Hepatocyte (in vitro differentiated cells): ENCODE data around the gene NAA80. TPM values are rescaled to one million over a fixed set of nuclear protein-coding genes. Genes with fewer than 3 reads are reported as not detected.

ENCODE experiments used
- DNase-seq: peaks from one replicate; pipeline ENCODE4 v3.0.0-alpha.2; 2016; ENCODE audit warnings: low spot score
- H2AFZ ChIP-seq: fragments of 200-600 bp; sonication (generic); 2 replicates; pipeline ENCODE4 v1.6.0; 2016; ENCODE audit warnings: antibody characterized with exemption, mild to moderate bottlenecking
- H3K27ac ChIP-seq: fragments of 200-600 bp; sonication (generic); 2 replicates; pipeline ENCODE4 v1.5.1; 2016; ENCODE audit warnings: mild to moderate bottlenecking
- H3K27me3 ChIP-seq: fragments of 200-600 bp; sonication (generic); 2 replicates; pipeline ENCODE4 v1.6.1; 2016
- H3K36me3 ChIP-seq: fragments of 200-600 bp; sonication (generic); replicated peaks from 2 replicates; pipeline ENCODE4 v1.5.1; 2016; ENCODE audit warnings: low read depth; ENCODE audit not compliant: insufficient read depth
- H3K4me1 ChIP-seq: fragments of 200-600 bp; sonication (generic); 2 replicates; pipeline ENCODE4 v1.5.1; 2016; ENCODE audit warnings: mild to moderate bottlenecking, moderate library complexity; ENCODE audit not compliant: insufficient read depth
- H3K4me2 ChIP-seq: fragments of 200-600 bp; sonication (generic); 2 replicates; pipeline ENCODE4 v1.6.0; 2016
- H3K4me3 ChIP-seq: fragments of 200-600 bp; sonication (generic); 2 replicates; pipeline ENCODE4 v1.5.1; 2016; ENCODE audit warnings: mild to moderate bottlenecking
- H3K79me2 ChIP-seq: fragments of 200-600 bp; sonication (generic); 2 replicates; pipeline ENCODE4 v1.6.0; 2017; ENCODE audit warnings: mild to moderate bottlenecking
- H3K9me2 ChIP-seq: fragments of 200-600 bp; sonication (generic); replicated peaks from 2 replicates; pipeline ENCODE4 v1.6.0; 2017; ENCODE audit warnings: mild to moderate bottlenecking; ENCODE audit not compliant: insufficient read depth
- H3K9me3 ChIP-seq: fragments of 200-600 bp; sonication (generic); 2 replicates; pipeline ENCODE4 v1.5.1; 2016; ENCODE audit warnings: low read depth, mild to moderate bottlenecking
- H4K20me1 ChIP-seq: fragments of 200-600 bp; sonication (generic); 2 replicates; pipeline ENCODE4 v1.6.0; 2016; ENCODE audit warnings: mild to moderate bottlenecking; ENCODE audit not compliant: insufficient read depth, poor library complexity, severe bottlenecking
- CTCF ChIP-seq: fragments of 200-600 bp; sonication (generic); IDR thresholded peaks from 2 replicates; pipeline ENCODE4 v1.5.1; 2016; ENCODE audit warnings: antibody characterized with exemption, mild to moderate bottlenecking; ENCODE audit not compliant: poor library complexity
- EZH2 ChIP-seq: fragments of 200-600 bp; sonication (generic); IDR thresholded peaks from 2 replicates; pipeline ENCODE4 v1.6.1; 2016; ENCODE audit warnings: antibody characterized with exemption, mild to moderate bottlenecking, borderline replicate concordance
- EZH2phosphoT487 ChIP-seq: fragments of 200-600 bp; sonication (generic); IDR thresholded peaks from one replicate; pipeline ENCODE4 v1.6.1; 2018; ENCODE audit warnings: antibody characterized with exemption, mild to moderate bottlenecking, low read depth, moderate library complexity; ENCODE audit not compliant: unreplicated experiment, severe bottlenecking
- WGBS: methylation state at CpG from one replicate; pipeline ENCODE4 v1.1.6; 2016; ENCODE audit warnings: low lambda C conversion rate; ENCODE audit errors: missing lambda C conversion rate; 5-methylcytosine and 5-hydroxymethylcytosine counted together
- polyA plus RNA-seq: library from polyadenylated mRNA; unstranded; fragments of >200 nt; fragmentation: Nextera tagmentation; extraction: Ambion mirVana; gene quantifications from 2 replicates; pipeline ENCODE4 v1.2.1, GENCODE V29; 2016
- total RNA-seq: library from RNA; depleted of rRNA; stranded (reverse); fragments of >200 nt; gene quantifications from 2 replicates; pipeline ENCODE4 v1.2.3, GENCODE V29; 2014

The NAA80 gene
- total and polyA plus RNA-seq, 2 experiments from 2014 or later = 6.7 to 19.5 TPM

DNA sequence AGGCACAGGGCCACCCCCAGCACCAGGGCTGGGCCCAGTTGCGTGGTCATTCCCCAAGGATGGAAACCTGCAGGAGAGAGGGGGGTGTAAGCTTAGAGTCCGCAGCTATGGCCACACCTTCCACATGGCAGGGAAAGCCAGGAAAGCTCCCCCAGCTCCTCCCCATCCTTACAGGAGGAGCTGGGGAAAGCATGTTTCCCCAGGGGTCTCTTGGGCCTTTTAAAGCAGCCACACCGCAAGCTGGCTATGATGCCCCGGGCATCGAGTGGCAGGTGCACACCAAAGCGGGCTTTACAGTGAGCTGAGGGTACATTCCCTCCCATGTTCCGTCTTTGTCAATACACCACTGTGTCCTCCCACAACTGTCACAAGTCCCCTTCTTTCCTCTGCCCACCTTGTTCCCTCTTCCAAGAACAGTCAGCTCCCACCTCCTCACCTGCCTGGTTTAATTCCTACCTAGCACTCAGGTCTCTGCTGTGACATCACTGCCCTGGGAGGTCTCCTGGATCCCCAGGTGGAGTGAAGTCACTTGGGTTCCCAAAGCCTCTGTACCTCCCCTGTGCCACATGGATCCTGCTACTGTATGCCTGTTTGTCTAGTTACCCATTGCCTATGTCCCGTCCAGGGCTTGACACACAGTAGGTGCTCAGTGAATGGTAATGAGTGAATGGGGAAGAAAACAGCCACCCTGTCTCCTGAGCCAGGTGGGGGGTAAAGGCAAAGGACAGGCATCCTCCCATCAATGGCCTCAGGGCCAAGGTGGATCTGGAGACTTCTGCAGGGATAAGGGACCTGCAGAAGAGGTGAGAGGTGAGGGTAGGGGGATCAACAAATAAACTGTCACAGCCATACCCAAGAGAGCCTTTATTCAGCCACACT is 3.4 kb downstream of the NAA80 start:
- 91% methylated on average over 8 of the region's 8 CpGs for WGBS
- H3K27ac ChIP-seq = no peak overlapping the region
- H3K4me3 ChIP-seq = no peak overlapping the region
- no peaks in the 10 kb centered on the region for H3K36me3 ChIP-seq
- no peak for DNase-seq
- no peak overlapping the region for H3K4me2 ChIP-seq
- H3K4me1 ChIP-seq = peaks cover 33% of the 10 kb centered on the region
- no peaks in the 10 kb centered on the region for H3K9me3 ChIP-seq
- TF ChIP-seq CTCF (no peak), EZH2phosphoT487 (no peak), EZH2 (no peak)
- H3K9me2 ChIP-seq = no peaks in the 10 kb centered on the region
- peaks cover 18% of the 10 kb centered on the region for H3K79me2 ChIP-seq
- H4K20me1 ChIP-seq = no peaks in the 10 kb centered on the region
- H2AFZ ChIP-seq = no peak overlapping the region
- H3K27me3 ChIP-seq = no peaks in the 10 kb centered on the region

DNA sequence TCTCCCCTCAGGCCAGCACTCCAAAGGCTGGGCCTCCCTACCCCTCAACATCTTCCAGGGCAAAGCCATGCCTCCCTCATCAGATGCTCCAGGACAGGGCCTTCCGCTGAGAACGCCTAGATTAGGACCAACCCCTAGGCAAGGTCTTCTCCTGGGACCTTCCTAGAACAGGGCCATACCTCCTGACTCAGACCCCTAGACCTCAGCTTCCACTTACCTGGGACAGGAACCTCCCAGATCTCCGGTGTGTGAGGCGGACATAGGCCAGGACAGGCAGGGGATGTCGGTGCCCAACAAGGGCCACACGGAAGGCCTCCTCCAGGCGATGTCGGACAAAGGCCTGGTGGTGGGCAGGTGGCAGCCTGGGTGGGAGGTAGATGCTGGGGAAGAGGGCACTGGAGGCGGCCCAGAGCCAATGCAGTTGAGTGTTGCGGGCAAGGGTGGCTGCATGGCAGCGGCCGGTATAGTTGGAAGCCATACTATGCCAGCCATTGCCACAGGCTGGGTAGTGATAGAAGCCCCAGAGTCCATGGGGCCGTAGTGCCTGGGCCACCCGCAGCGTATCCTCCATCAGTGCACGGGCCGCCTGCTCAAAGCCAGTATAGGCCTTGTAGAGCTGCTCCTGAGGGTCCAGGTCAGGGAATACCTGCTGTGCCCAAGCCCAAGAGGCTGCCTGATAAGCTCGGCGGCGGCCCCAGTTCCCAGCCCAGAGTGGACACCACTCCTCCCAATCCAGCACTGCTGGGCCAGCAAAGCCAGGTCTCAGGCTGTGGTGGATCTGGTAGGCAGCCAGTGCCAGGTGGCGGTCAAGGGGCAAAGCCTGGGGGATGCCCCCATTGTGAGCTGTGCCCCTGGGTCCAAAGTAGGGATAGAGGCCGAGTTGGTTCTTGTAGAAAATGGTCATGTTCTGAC is 4.5 kb downstream of the NAA80 start:
- no peak for DNase-seq
- no peak overlapping the region for H2AFZ ChIP-seq
- H3K4me3 ChIP-seq = no peak overlapping the region
- WGBS = 96% methylated on average over 22 of the region's 22 CpGs
- H3K27ac ChIP-seq = no peak overlapping the region
- H3K79me2 ChIP-seq = peaks cover 20% of the 10 kb centered on the region
- no peaks in the 10 kb centered on the region for H3K9me2 ChIP-seq
- no peak overlapping the region for H3K4me2 ChIP-seq
- peaks cover 23% of the 10 kb centered on the region for H3K4me1 ChIP-seq
- no peaks in the 10 kb centered on the region for H3K27me3 ChIP-seq
- TF ChIP-seq CTCF = no peak
- no peak for TF ChIP-seq EZH2
- no peak for TF ChIP-seq EZH2phosphoT487
- H4K20me1 ChIP-seq = no peaks in the 10 kb centered on the region
- no peaks in the 10 kb centered on the region for H3K36me3 ChIP-seq
- H3K9me3 ChIP-seq = no peaks in the 10 kb centered on the region

DNA sequence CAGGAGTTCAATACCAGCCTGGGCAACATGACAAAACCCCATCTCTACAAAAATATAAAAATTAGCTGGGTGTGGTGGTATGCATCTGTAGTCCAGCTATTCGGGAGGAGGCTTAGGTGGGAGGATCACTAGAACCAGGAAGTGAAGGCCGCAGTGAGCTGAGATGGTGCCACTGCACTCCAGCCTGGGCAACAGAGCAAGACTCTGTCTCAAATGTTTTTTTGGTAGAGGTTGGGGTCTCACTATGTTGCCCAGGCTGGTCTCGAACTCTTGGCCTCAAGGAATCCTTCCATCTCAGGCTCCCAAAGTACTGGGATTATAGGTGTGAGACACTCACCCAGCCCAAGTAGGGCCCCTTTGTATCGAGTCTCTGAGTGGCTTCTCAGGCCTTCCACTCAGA is 5.1 kb downstream of the NAA80 start:
- DNase-seq = no peak
- no peaks in the 10 kb centered on the region for H4K20me1 ChIP-seq
- H2AFZ ChIP-seq = no peak overlapping the region
- peaks cover 23% of the 10 kb centered on the region for H3K4me1 ChIP-seq
- WGBS = 94% methylated on average over 4 of the region's 4 CpGs
- H3K9me3 ChIP-seq = no peaks in the 10 kb centered on the region
- H3K9me2 ChIP-seq = no peaks in the 10 kb centered on the region
- H3K36me3 ChIP-seq = no peaks in the 10 kb centered on the region
- H3K79me2 ChIP-seq = peaks cover 20% of the 10 kb centered on the region
- no peak for TF ChIP-seq EZH2phosphoT487
- TF ChIP-seq CTCF = no peak
- TF ChIP-seq EZH2 = no peak
- H3K27me3 ChIP-seq = no peaks in the 10 kb centered on the region
- no peak overlapping the region for H3K27ac ChIP-seq
- H3K4me2 ChIP-seq = no peak overlapping the region
- H3K4me3 ChIP-seq = no peak overlapping the region
